Gastroesophageal sphincter (tissue), 4 donors: ENCODE measurements around the gene HACD1. TPM values are rescaled to one million over a fixed set of nuclear protein-coding genes. Genes with fewer than 3 reads are reported as not detected.

Source experiments
- ATAC-seq: fragments of 150-250 bp; one replicate; pipeline ENCODE4 v1.9.1; 2016; ENCODE audit warnings: mild to moderate bottlenecking, moderate library complexity
- H3K27ac ChIP-seq, 4 donors: fragments of 200-600 bp; sonication (generic) in 3 of 4; 1 replicate in 3 of 4; 2 replicates in 1 of 4; pipeline ENCODE4 v1.5.1; 2016 to 2019
- H3K27me3 ChIP-seq: fragments of 200-600 bp; sonication (generic); one replicate; pipeline ENCODE4 v1.5.1; 2019
- H3K36me3 ChIP-seq, 2 donors: fragments of 200-600 bp; sonication (generic); one replicate each; pipeline ENCODE4 v1.5.1; 2019; ENCODE audit warnings: control low read depth in 1 of 2
- H3K4me1 ChIP-seq, 3 donors: fragments of 200-600 bp; sonication (generic); 1 replicate in 2 of 3; 2 replicates in 1 of 3; pipeline ENCODE4 v1.5.1; 2016 to 2019; ENCODE audit warnings: control low read depth in 2 of 3
- H3K4me3 ChIP-seq, 2 donors: fragments of 200-600 bp; sonication (generic); one replicate each; pipeline ENCODE4 v1.5.1; 2019; ENCODE audit warnings: mild to moderate bottlenecking in 1 of 2, moderate library complexity in 1 of 2
- H3K9me3 ChIP-seq, 3 donors: fragments of 200-600 bp; sonication (generic); one replicate each; pipeline ENCODE4 v1.5.1; 2017 to 2019; ENCODE audit warnings: control low read depth in 2 of 3
- EP300 ChIP-seq: sonication (generic); formaldehyde crosslinking; IDR thresholded peaks from one replicate; pipeline ENCODE4 v1.6.1; 2017; ENCODE audit warnings: antibody characterized with exemption, mild to moderate bottlenecking
- POLR2A ChIP-seq, 2 donors: fragments of 450-650 bp; IDR thresholded peaks; one replicate each; pipeline ENCODE4 v1.6.1; 2017; ENCODE audit warnings: antibody characterized with exemption in 2 of 2, mild to moderate bottlenecking in 2 of 2, moderate library complexity in 1 of 2
- POLR2AphosphoS5 ChIP-seq: sonication (generic); formaldehyde crosslinking; IDR thresholded peaks from one replicate; pipeline ENCODE4 v1.6.1; 2017; ENCODE audit warnings: antibody characterized with exemption
- WGBS, 2 donors: methylation state at CpG; one replicate each; pipeline ENCODE4 v1.1.5; 2018; ENCODE audit warnings: low coverage in 1 of 2; 5-methylcytosine and 5-hydroxymethylcytosine counted together
- small RNA-seq, 4 donors: library from RNA; depleted of rRNA; stranded (forward); fragments of <200 nt; gene quantifications; one replicate each; pipeline ENCODE3, GENCODE V24; 2016
- total RNA-seq, 4 donors: library from RNA; depleted of rRNA; stranded (reverse); fragments of >200 nt; gene quantifications; one replicate each; pipeline ENCODE4 v1.1.0, GENCODE V29; 2016
- TF ChIP-seq, protein P1 (sequence below), 4 experiments: fragments of 200-600 bp in 2 of 4; fragments of 450-650 bp in 2 of 4; sonication (generic) in 1 of 4; IDR thresholded peaks; one replicate each; pipeline ENCODE4 v1.5.1; 2017 to 2019; ENCODE audit warnings: antibody characterized with exemption in 4 of 4, mild to moderate bottlenecking in 2 of 4, moderate library complexity in 2 of 4

The HACD1 gene
- total RNA-seq, 4 donors from 2014 or later: 46.7 to 96.7 (median 82.6) TPM

DNA sequence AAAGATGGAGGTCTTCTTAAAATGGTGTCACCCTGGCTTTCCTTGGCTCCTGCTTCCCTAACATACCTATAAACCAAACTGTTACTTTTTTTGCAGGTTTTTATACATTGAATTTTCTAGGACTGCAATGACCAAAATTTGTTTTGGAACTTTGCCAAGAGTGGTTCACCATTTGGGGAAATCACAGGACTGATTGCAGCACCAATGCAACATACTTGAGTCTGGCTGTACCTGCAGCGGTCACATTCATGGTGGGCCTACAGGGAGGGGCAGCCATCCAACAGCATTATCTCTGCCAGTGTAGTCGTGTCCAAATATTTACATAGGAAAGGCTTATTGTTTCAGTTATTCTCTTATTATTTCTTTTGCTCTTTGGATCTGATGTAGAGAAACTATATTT is 69.0 kb downstream of the HACD1 start:
- no peaks in the 10 kb centered on the region for H3K36me3 ChIP-seq
- H3K9me3 ChIP-seq: no peaks in the 10 kb centered on the region
- 17 to 67% methylated on average over 1 to 2 of the region's 2 CpGs for WGBS, 2 donors
- TF ChIP-seq, protein P1, sequence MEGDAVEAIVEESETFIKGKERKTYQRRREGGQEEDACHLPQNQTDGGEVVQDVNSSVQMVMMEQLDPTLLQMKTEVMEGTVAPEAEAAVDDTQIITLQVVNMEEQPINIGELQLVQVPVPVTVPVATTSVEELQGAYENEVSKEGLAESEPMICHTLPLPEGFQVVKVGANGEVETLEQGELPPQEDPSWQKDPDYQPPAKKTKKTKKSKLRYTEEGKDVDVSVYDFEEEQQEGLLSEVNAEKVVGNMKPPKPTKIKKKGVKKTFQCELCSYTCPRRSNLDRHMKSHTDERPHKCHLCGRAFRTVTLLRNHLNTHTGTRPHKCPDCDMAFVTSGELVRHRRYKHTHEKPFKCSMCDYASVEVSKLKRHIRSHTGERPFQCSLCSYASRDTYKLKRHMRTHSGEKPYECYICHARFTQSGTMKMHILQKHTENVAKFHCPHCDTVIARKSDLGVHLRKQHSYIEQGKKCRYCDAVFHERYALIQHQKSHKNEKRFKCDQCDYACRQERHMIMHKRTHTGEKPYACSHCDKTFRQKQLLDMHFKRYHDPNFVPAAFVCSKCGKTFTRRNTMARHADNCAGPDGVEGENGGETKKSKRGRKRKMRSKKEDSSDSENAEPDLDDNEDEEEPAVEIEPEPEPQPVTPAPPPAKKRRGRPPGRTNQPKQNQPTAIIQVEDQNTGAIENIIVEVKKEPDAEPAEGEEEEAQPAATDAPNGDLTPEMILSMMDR (IDR thresholded peaks at IDR 0.05): no peak
- TF ChIP-seq POLR2A (IDR thresholded peaks at IDR 0.05): no peak
- TF ChIP-seq EP300: no peak
- no peak for TF ChIP-seq POLR2AphosphoS5
- no peak for ATAC-seq
- H3K4me3 ChIP-seq: no peak overlapping the region
- no peaks in the 10 kb centered on the region for H3K4me1 ChIP-seq
- H3K27ac ChIP-seq: no peak overlapping the region
- H3K27me3 ChIP-seq: no peaks in the 10 kb centered on the region

DNA sequence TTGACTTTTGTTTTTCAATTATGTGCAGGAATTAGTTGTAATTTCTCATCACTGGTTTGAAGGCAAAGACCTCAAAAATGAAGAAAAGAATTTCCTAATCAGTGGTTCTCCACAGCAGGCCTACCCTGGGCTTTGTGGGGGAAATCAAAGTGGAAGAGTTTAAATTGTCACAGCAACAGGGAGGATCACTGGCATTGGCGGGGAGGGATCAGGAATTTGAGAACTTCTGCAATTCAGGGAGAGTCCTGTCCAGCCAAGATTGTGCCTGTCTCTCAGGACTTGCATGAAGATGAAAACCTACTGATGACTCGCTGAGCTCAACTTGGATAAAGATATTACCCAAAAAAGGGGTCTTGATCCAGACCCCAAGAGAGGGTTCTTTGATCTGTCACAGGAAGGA is 70.1 kb downstream of the HACD1 start:
- Histone ChIP-seq H3K4me1 (no peaks in the 10 kb centered on the region), H3K27ac (no peak overlapping the region), H3K36me3 (no peaks in the 10 kb centered on the region), H3K27me3 (no peaks in the 10 kb centered on the region), H3K4me3 (no peak overlapping the region), H3K9me3 (no peaks in the 10 kb centered on the region)
- whole genome bisulfite sequencing, 2 donors: 72% methylated on average over 2 of the region's 2 CpGs; no CpG with 5 or more reads in 1 of the 2 donors
- no peak for ATAC-seq
- TF ChIP-seq POLR2AphosphoS5 (no peak), EP300 (no peak), POLR2A (IDR thresholded peaks at IDR 0.05) (no peak)
- TF ChIP-seq, protein P1 (IDR thresholded peaks at IDR 0.05): no peak

DNA sequence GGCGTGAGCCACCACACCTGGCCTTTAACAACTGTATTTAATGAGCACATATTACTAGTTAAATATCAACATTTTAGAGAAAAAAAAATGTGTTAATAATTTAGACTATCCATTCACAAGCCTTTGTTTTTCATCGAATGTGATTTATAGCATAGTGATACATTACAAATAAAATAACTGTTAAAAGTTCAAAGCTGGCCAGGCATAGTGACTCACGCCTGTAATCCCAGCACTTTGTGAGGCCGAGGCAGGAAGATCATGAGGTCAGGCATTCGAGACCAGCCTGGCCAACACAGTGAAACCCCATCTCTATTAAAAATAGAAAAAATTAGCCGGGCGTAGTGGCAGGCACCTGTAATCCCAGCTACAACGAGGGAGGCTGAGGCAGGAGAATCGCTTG is 72.7 kb downstream of the HACD1 start:
- no peaks in the 10 kb centered on the region for H3K27me3 ChIP-seq
- no peak for ATAC-seq
- WGBS, 2 donors: 74 to 92% methylated on average over 5 to 7 of the region's 9 CpGs
- TF ChIP-seq EP300 (no peak), POLR2A (IDR thresholded peaks at IDR 0.05) (no peak), POLR2AphosphoS5 (no peak)
- TF ChIP-seq, protein P1 (IDR thresholded peaks at IDR 0.05): no peak
- no peak overlapping the region for H3K27ac ChIP-seq
- no peaks in the 10 kb centered on the region for H3K36me3 ChIP-seq
- H3K9me3 ChIP-seq: peaks cover 0 to 3% (median 0%) of the 10 kb centered on the region in 3 donors
- H3K4me1 ChIP-seq: no peaks in the 10 kb centered on the region
- H3K4me3 ChIP-seq: no peak overlapping the region

Small RNA genes lying within 50 kb of the gene (small RNA-seq; reads per million reads assigned to genes)
- gene AC069542.2: 0 reads per million in 4 donors

Other genes with a start within 250 kb of the HACD1 start
- 1 to 10 TPM in 2 of 4 donors, not detected in 2; 1.5 to 1.9 TPM for gene ST8SIA6, start 162.8 kb downstream of the HACD1 start, total RNA-seq
- 100 to 1,000 TPM in 1 of 4 donors, 10 to 100 TPM in 3; 14.9 to 192 (median 19.2) TPM for gene STAM, start 26.8 kb upstream of the HACD1 start, total RNA-seq
- 1 to 10 TPM in 1 of 4 donors, under 1 TPM in 3; 0.16 to 1.6 (median 0.63) TPM for gene TMEM236, start 134.8 kb upstream of the HACD1 start, total RNA-seq
- gene MRC1, start 192.0 kb upstream of the HACD1 start, total RNA-seq: 10 to 100 TPM in 3 of 4 donors, 1 to 10 TPM in 1; 9.8 to 88.6 (median 50.3) TPM